Sigmoid colon (tissue), 3 donors: ENCODE measurements around the gene MSI1.
A peak's percentile ranks its signal among the peaks of the same experiment; 100 is the strongest.

Source experiments
- CTCF ChIP-seq, 4 experiments: fragments of 450-650 bp in 3 of 4; fragments of 200-600 bp in 1 of 4; IDR thresholded peaks; one replicate each; pipeline ENCODE4 v1.5.1; 2016 to 2019; ENCODE audit warnings: antibody characterized with exemption in 4 of 4, mild to moderate bottlenecking in 3 of 4, moderate library complexity in 2 of 4
- POLR2A ChIP-seq, 2 donors: fragments of 450-650 bp; IDR thresholded peaks; one replicate each; pipeline ENCODE4 v1.6.1; 2016; ENCODE audit warnings: antibody characterized with exemption in 2 of 2, mild to moderate bottlenecking in 2 of 2, moderate library complexity in 2 of 2

- TF ChIP-seq CTCF (IDR thresholded peaks at IDR 0.05) (peak; percentile 82 to 88 (median 84)), POLR2A (IDR thresholded peaks at IDR 0.05) (no peak)
Measured at GRCh38 chr12:120356567-120357030, 12.4 kb downstream of the MSI1 start.
